Mucosa of stomach (tissue), 1 donor: Measurements from ENCODE around the gene SYT7.

Experiments used
- H3K27me3 ChIP-seq: one replicate; pipeline ENCODE4 v1.7.0; 2013; ENCODE audit warnings: mild to moderate bottlenecking, low read length; ENCODE audit not compliant: control insufficient read depth, insufficient read depth
- H3K36me3 ChIP-seq: one replicate; pipeline ENCODE4 v1.7.0; 2013; ENCODE audit warnings: low read length; ENCODE audit not compliant: control insufficient read depth, insufficient read depth
- H3K4me1 ChIP-seq: one replicate; pipeline ENCODE4 v1.7.0; 2013; ENCODE audit warnings: mild to moderate bottlenecking, low read length; ENCODE audit not compliant: control insufficient read depth, insufficient read depth
- H3K4me3 ChIP-seq: one replicate; pipeline ENCODE4 v1.7.0; 2013; ENCODE audit warnings: low read length
- H3K9ac ChIP-seq: one replicate; pipeline ENCODE4 v1.7.0; 2013; ENCODE audit warnings: mild to moderate bottlenecking, low read length, moderate library complexity
- H3K9me3 ChIP-seq: one replicate; pipeline ENCODE4 v1.7.0; 2013; ENCODE audit warnings: mild to moderate bottlenecking, low read length, moderate library complexity; ENCODE audit not compliant: control insufficient read depth
- donor health status: Pancreatic carcinoma.

Gene SYT7

DNA sequence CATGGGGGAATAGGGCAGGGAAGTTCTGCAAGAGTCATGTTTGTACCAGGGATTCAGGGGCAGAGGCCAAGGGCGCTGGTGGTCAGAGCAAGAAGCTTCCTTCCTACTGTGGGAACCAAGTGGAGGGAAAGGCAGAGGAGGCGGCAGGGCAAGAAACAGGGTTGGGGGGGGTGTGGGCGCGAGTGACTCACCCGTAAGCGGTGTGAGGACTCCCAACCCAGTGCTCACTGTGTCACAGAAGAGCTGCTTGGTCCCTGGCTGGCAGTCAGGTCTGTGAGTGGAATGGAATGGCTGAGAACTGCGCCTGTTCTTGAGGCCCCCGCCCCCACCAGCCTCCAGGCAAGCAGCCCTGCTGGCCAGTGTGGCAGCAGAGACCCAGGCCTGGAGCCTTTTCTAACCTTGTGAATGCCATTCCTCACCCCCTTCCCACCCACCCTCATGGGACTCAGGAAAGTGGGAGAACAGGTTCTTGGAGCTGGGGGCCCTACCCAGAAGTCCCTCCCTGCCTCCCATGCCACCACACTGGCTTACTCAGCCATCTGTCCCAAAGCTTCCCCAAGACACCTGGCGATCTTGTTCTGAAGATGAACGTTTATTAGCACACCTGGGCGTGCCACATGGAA, 67.6 kb downstream of the SYT7 start:
- Histone ChIP-seq H3K36me3 (no peaks in the 10 kb centered on the region), H3K9ac (no peak overlapping the region), H3K4me3 (no peak overlapping the region), H3K9me3 (no peaks in the 10 kb centered on the region), H3K4me1 (peaks cover 8% of the 10 kb centered on the region), H3K27me3 (peaks cover 45% of the 10 kb centered on the region)

DNA sequence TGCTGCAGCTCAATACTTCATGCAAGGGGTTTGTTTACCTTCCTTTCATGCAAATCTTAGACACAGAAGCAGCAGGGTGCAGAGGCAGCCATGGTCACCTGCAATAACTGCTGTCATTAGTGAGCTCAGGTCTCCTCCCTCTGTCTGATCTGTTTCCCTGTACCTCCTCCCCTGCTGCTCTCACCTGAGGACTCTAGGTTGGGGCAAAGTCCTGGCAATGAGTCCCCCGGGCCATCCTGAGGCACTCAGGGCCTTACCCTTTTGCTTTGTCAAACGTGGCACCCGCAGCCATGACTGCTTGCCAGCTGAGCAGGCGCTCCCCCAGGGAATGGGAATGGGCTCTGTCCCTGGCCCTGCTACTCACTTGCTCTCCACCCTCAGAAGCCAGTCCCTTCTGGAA, 68.4 kb downstream of the SYT7 start:
- Histone ChIP-seq H3K4me1 (peaks cover 8% of the 10 kb centered on the region), H3K4me3 (no peak overlapping the region), H3K9ac (no peak overlapping the region), H3K27me3 (peaks cover 50% of the 10 kb centered on the region), H3K36me3 (no peaks in the 10 kb centered on the region), H3K9me3 (no peaks in the 10 kb centered on the region)

DNA sequence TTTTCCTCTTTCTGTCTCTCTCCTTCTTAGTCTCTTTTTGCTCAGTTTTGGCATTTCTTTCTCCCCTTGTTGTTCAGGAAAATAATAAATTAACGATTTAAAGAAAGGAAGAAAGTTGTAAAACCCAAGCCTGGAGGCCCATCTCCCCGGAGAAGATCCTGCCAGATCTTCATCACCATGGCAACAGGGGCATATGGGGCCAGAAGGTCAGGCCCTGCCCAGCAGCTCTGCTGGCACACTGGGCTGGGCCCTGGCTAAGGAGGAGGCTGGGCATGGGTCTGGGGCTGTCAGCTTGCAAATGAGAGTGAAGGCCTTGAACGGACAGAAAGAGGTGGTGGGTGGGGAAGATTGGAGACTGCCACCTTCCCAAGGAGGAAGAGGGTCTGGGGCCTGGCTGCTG, 69.5 kb downstream of the SYT7 start:
- H3K9ac ChIP-seq = no peak overlapping the region
- no peak overlapping the region for H3K4me3 ChIP-seq
- H3K9me3 ChIP-seq = no peaks in the 10 kb centered on the region
- peaks cover 53% of the 10 kb centered on the region for H3K27me3 ChIP-seq
- H3K4me1 ChIP-seq = peaks cover 8% of the 10 kb centered on the region
- H3K36me3 ChIP-seq = no peaks in the 10 kb centered on the region

DNA sequence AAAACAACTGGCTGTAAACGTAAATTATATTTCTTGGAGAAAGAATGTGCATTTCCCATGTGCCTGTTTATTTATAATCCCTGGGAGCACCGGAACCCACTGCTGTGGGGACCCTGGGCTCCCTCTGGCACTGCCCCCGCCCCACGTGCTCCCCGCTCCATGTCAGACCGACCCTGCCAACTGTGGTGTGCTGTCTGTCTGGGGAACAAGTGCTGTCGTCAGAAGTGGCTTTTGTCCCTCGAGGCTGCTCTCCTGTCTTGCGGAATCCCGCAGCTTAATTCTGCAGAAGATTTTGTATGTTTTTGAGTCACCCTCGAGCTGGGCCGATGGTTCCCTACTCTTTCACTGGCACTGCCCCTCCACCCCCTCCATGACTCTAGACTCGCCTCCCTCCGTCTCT, 69.9 kb downstream of the SYT7 start:
- Histone ChIP-seq H3K27me3 (peaks cover 57% of the 10 kb centered on the region), H3K4me3 (no peak overlapping the region), H3K36me3 (no peaks in the 10 kb centered on the region), H3K9ac (no peak overlapping the region), H3K9me3 (no peaks in the 10 kb centered on the region), H3K4me1 (peaks cover 8% of the 10 kb centered on the region)

DNA sequence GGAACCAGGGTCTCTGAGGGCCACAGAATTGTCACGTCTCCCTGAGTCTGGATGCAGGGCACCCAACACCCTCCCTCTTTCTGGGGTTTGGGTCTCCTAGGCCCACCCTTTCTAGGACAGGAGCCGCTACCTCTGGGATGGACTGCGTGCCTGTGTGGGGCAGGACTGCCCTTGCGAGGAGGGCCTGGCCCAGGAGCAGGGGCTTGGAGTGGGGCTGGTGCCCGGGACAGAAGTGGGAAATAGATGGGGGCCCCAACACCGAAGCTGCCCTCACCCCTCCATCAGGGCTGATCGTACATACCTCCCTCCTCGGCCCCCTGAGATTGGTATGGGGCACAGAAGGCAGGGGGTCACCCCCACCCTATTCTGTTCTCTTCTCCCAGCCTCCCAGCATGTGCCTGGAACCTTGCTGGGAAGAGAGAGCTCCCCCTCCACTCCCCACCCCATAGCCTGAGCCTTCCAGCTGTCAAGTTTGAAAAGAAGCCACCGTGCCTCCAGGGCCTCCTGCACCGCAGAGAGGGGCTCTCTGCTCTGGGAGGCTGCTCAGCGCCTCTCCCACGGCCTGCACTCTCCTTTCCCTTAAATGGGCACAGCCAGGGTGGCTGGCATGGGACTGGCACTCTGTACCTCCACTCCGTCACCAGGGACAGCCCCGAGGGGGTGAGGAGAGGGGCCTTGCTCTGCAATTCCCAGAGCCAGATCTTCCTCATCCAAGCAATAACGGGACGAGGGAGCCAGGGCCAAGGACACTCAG, 70.5 kb downstream of the SYT7 start:
- H3K4me3 ChIP-seq = no peak overlapping the region
- peaks cover 60% of the 10 kb centered on the region for H3K27me3 ChIP-seq
- H3K9ac ChIP-seq = no peak overlapping the region
- H3K9me3 ChIP-seq = no peaks in the 10 kb centered on the region
- peaks cover 8% of the 10 kb centered on the region for H3K4me1 ChIP-seq
- no peaks in the 10 kb centered on the region for H3K36me3 ChIP-seq

DNA sequence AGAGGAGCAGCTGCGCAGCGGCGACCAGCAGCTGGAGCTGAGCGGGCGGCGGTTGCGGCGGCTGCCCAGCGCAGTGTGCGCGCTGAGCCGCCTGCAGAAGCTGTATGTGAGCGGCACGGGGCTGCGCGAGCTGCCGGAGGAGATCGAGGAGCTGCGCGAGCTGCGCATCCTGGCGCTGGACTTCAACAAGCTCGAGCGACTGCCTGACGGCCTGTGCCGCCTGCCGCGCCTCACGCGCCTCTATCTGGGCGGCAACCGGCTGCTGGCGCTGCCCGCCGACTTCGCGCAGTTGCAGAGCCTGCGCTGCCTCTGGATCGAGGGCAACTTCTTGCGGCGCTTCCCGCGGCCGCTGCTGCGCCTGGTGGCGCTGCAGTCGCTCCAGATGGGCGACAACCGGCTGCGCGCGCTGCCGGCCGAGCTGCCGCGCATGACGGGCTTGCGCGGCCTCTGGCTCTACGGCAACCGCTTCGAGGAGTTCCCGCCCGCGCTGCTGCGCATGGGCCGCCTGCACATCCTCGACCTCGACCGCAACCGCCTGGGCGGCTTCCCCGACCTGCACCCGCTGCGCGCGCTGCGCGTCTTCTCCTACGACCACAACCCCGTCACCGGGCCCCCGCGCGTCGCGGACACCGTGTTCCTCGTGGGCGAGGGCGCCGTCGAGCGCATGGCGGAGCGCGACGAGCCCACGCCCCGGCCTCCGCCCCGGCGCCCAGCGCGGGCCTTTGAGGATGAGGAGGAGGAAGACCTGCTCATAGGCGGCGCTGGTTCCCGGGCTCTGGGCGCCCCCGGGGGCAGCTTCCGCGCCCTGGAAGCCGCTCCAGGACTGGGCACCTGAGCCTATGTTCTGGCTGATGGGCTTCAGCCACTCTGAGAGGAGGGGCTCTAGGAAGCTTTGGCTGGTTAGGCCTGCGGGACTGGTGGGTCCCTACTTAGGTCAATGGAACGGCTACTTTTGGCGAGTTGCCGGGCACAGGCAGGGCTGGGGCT, 71.5 kb downstream of the SYT7 start:
- Histone ChIP-seq H3K9me3 (no peaks in the 10 kb centered on the region), H3K4me1 (peaks cover 8% of the 10 kb centered on the region), H3K4me3 (no peak overlapping the region), H3K27me3 (peaks cover 60% of the 10 kb centered on the region), H3K36me3 (no peaks in the 10 kb centered on the region), H3K9ac (peak overlapping the region; percentile 12)

DNA sequence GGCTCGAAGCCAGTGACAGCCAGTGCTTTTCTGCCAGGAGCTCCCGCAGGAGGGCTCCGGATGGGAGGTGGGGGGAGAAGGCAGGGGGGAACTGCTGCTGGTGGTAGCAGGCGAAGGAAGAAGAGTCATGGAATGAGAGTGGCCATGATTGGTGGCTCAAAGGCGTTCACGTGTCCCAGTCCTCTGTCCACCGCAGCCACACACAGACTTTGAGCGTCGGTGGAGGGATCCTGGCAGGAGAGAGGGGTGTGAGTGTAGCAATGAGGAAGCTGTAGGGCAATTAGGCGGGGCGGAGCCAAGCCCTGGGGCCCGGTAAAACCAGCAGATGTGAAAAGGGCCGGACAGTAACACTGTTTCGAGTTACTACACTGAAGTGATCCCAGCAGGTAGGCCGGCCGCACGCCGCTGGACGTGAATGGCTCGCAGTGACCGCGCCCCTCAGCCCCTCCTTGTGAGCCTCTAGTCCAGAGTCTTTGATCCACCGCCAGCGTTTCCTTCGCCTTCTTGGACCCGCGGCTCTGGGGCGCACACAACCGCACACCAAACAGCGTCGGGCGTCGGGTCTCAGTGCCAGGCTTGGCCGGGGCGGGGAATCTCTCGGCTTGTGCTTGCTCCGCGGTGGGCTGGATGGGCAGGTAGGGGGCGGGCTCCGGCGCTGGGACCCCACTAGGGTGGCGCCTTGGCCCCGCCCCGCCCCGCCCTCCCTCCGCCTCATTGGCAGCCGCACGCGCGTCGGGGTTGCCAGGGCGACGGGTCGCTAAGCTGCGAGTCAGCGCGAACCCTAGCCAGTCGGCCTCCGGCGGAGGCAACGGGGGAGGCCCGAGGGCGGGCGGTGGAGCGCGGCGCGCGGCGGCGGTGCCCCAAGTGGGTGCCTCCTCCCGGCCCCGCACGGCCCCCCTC, 72.7 kb downstream of the SYT7 start, which contains the start of gene LRRC10B:
Gene LRRC10B (plus strand): TSS at position 788 of the 900 bp plus-strand sequence. CDS start 250 bp downstream, outside the sequence.
- no peaks in the 10 kb centered on the region for H3K9me3 ChIP-seq
- peaks cover 8% of the 10 kb centered on the region for H3K4me1 ChIP-seq
- peak within 1 kb of the TSS; percentile 12 for H3K9ac ChIP-seq
- H3K36me3 ChIP-seq = no peaks in the 10 kb centered on the region
- H3K27me3 ChIP-seq = peaks cover 54% of the 10 kb centered on the region
- no peak within 1 kb of the TSS for H3K4me3 ChIP-seq

DNA sequence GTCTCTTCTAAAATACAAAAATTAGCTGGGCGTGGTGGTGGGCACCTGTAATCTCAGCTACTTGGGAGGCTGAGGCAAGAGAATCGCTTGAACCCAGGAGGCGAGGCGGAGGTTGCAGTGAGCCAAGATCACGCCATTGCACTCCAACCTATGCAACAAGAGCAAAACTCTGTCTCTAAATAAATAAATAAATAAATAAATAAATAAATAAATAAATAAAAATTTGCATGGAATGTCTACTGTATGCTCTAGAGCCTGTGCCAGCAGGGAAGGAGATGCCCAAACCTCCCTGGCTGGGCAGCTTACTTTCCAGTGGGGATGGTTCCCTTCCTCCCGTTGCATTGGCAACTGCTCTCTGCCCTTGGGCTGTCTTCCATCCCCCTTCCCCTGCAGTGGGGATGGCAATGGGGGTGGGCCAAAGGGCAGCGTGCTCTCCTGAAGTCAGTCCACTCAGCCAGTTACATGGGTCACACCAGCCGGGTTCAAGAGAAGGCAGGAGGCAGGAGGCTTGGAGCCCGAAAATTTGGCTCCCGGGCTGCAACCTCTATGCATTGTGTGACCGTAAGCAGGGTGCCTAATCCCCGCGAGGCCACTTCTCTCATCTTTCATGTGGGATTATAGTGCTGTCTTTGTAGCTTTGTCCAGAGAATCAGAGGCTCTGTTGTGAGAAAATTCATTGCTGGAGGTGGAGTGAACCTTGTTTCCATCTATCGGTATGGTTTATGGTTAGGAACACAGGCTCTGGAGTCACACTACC, 73.7 kb downstream of the SYT7 start:
- Histone ChIP-seq H3K36me3 (no peaks in the 10 kb centered on the region), H3K4me3 (no peak overlapping the region), H3K27me3 (peaks cover 54% of the 10 kb centered on the region), H3K9ac (no peak overlapping the region), H3K9me3 (no peaks in the 10 kb centered on the region), H3K4me1 (peaks cover 8% of the 10 kb centered on the region)

DNA sequence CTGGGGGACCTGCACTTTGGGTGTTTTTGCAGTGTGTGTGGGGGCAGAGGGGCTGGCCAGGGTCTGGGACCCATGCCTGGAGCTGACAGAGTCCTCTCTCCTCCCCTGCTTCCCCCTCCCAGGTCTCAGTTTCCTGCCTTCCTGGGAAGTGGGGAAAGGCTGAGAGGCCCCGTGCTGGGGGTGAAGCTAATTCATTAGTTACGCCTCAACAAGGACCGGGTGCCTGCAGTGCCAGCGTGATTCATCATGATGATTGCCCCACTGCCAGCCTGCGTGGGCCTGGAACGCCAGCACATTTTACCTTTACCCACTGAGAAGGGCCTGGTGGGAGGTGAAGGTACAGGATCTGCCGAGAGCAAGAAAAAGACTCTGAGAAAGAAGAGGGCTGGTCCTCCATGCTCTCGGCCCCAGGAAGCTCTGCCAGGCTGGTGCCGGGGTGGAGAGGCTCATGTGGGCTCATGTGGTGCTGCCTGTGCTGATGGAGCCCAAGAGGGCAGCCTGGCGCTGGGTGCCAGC, 75.2 kb downstream of the SYT7 start:
- Histone ChIP-seq H3K9me3 (no peaks in the 10 kb centered on the region), H3K27me3 (peaks cover 43% of the 10 kb centered on the region), H3K36me3 (no peaks in the 10 kb centered on the region), H3K9ac (no peak overlapping the region), H3K4me1 (peaks cover 8% of the 10 kb centered on the region), H3K4me3 (no peak overlapping the region)

DNA sequence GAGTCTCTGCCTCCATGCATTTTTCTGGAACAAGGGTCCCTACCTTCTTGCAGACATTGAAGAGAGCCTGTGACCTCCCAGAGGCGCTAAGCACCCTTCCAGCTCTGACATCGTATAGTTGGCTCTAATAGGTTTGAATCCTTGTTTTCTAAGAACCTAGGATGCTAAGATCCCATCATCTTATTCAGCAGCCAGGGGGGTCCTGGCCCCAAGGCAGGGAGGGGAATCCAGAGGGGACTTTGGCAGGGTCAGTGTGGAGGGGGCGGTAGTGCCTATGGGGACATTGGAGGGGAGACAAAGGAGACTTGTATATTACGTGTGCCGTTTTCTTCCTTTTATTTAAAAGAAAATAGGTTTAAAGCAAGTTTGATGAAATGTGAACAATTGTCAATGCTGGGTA, 75.8 kb downstream of the SYT7 start:
- H3K4me3 ChIP-seq = no peak overlapping the region
- no peaks in the 10 kb centered on the region for H3K36me3 ChIP-seq
- peaks cover 37% of the 10 kb centered on the region for H3K27me3 ChIP-seq
- H3K9ac ChIP-seq = no peak overlapping the region
- peaks cover 8% of the 10 kb centered on the region for H3K4me1 ChIP-seq
- H3K9me3 ChIP-seq = no peaks in the 10 kb centered on the region
